GM23338 (cell line): ENCODE data around the gene MAS1L. TPM values are rescaled to one million over a fixed set of nuclear protein-coding genes. Genes with fewer than 3 reads are reported as not detected.

Experiments used
- ATAC-seq: fragments of 200-7000 bp; cut with Tn5 transposase; 3 replicates; pipeline ENCODE4 v1.9.1; 2020
- DNase-seq: peaks from one replicate; pipeline ENCODE4 v3.0.0-alpha.2; 2015; ENCODE audit warnings: low spot score
- H2AFZ ChIP-seq: fragments of 200-600 bp; sonication (generic); 2 replicates; pipeline ENCODE4 v1.8.0; 2016; ENCODE audit warnings: antibody characterized with exemption, mild to moderate bottlenecking, moderate library complexity
- H3F3A ChIP-seq: fragments of 200-600 bp; sonication (generic); replicated peaks from 2 replicates; pipeline ENCODE4 v1.8.0; 2017; ENCODE audit warnings: antibody characterized with exemption, mixed run types, low read depth
- H3K27ac ChIP-seq: fragments of 200-600 bp; sonication (generic); 2 replicates; pipeline ENCODE4 v1.6.1; 2016; ENCODE audit warnings: low read depth
- H3K27me3 ChIP-seq: fragments of 200-600 bp; sonication (generic); 2 replicates; pipeline ENCODE4 v1.8.0; 2016; ENCODE audit warnings: mild to moderate bottlenecking, mixed run types, moderate library complexity; ENCODE audit not compliant: insufficient read depth
- H3K36me3 ChIP-seq: fragments of 200-600 bp; sonication (generic); 2 replicates; pipeline ENCODE4 v1.8.0; 2016; ENCODE audit warnings: mild to moderate bottlenecking; ENCODE audit not compliant: insufficient read depth
- H3K4me1 ChIP-seq: fragments of 200-600 bp; sonication (generic); 2 replicates; pipeline ENCODE4 v1.8.0; 2016; ENCODE audit warnings: mild to moderate bottlenecking, moderate library complexity; ENCODE audit not compliant: insufficient read depth
- H3K4me2 ChIP-seq: fragments of 200-600 bp; sonication (generic); 2 replicates; pipeline ENCODE4 v1.7.1; 2017; ENCODE audit warnings: mixed run types
- H3K4me3 ChIP-seq: fragments of 200-600 bp; sonication (generic); 2 replicates; pipeline ENCODE4 v1.6.1; 2016; ENCODE audit warnings: mixed run types
- H3K79me2 ChIP-seq: fragments of 200-600 bp; sonication (generic); replicated peaks from 2 replicates; pipeline ENCODE4 v1.8.0; 2017; ENCODE audit warnings: mild to moderate bottlenecking; ENCODE audit not compliant: insufficient read depth
- H3K9me2 ChIP-seq: fragments of 200-600 bp; sonication (generic); 2 replicates; pipeline ENCODE4 v1.8.0; 2017; ENCODE audit not compliant: insufficient read depth
- H4K20me1 ChIP-seq: fragments of 200-600 bp; sonication (generic); replicated peaks from 2 replicates; pipeline ENCODE4 v1.8.0; 2017; ENCODE audit warnings: mild to moderate bottlenecking; ENCODE audit not compliant: insufficient read depth
- H3K27ac Mint-ChIP-seq: 2 replicates; pipeline ENCODE4 v1.8.0; 2020; ENCODE audit warnings: inconsistent platforms, mild to moderate bottlenecking, moderate library complexity, mixed read lengths
- H3K27me3 Mint-ChIP-seq: 3 replicates; pipeline ENCODE4 v1.8.0; 2022; ENCODE audit warnings: low read depth, mild to moderate bottlenecking, moderate library complexity, mixed read lengths, inconsistent platforms; ENCODE audit not compliant: insufficient read depth, poor library complexity
- H3K36me3 Mint-ChIP-seq: 3 replicates; pipeline ENCODE4 v1.8.0; 2021; ENCODE audit warnings: low read depth, mild to moderate bottlenecking, inconsistent platforms, moderate library complexity, mixed read lengths
- H3K4me1 Mint-ChIP-seq: 3 replicates; pipeline ENCODE4 v1.8.0; 2020; ENCODE audit warnings: mild to moderate bottlenecking, inconsistent platforms, mixed read lengths
- H3K4me3 Mint-ChIP-seq: 3 replicates; pipeline ENCODE4 v1.8.0; 2021; ENCODE audit warnings: moderate library complexity, mild to moderate bottlenecking, inconsistent platforms, mixed read lengths
- H3K9me3 Mint-ChIP-seq: 3 replicates; pipeline ENCODE4 v1.8.0; 2020; ENCODE audit warnings: moderate library complexity, mild to moderate bottlenecking, inconsistent platforms, mixed read lengths
- EZH2 ChIP-seq: fragments of 200-600 bp; sonication (generic); IDR thresholded peaks from one replicate; pipeline ENCODE4 v1.8.0; 2017; ENCODE audit warnings: antibody characterized with exemption, mild to moderate bottlenecking, low read depth; ENCODE audit not compliant: unreplicated experiment
- EZH2phosphoT487 ChIP-seq: fragments of 200-600 bp; sonication (generic); IDR thresholded peaks from one replicate; pipeline ENCODE4 v1.8.1; 2018; ENCODE audit warnings: antibody characterized with exemption; ENCODE audit not compliant: unreplicated experiment
- JUNB ChIP-seq: IDR thresholded peaks from one replicate; pipeline ENCODE4 v1.6.1; 2016; ENCODE audit warnings: antibody characterized with exemption; ENCODE audit not compliant: unreplicated experiment
- NANOG ChIP-seq: IDR thresholded peaks from 2 replicates; pipeline ENCODE4 v1.6.1; 2016; ENCODE audit warnings: antibody characterized with exemption, borderline replicate concordance
- POLR2AphosphoS5 ChIP-seq: IDR thresholded peaks from 2 replicates; pipeline ENCODE4 v1.6.1; 2016; ENCODE audit warnings: antibody characterized with exemption, low read depth
- STAT1 ChIP-seq: IDR thresholded peaks from one replicate; pipeline ENCODE4 v1.6.1; 2016; ENCODE audit warnings: antibody characterized with exemption; ENCODE audit not compliant: unreplicated experiment
- ZNF114 ChIP-seq: fragments of 250-450 bp; sonication (Bioruptor Pico); IDR thresholded peaks from 2 replicates; pipeline ENCODE4 v1.5.0; 2020; ENCODE audit warnings: mild to moderate bottlenecking, moderate library complexity
- ZNF331 ChIP-seq: fragments of 250-450 bp; sonication (Bioruptor Pico); IDR thresholded peaks from 2 replicates; pipeline ENCODE4 v1.5.0; 2020; ENCODE audit warnings: low read depth, mild to moderate bottlenecking, moderate library complexity
- polyA plus RNA-seq: library from polyadenylated mRNA; unstranded; fragments of >200 nt; fragmentation: Nextera tagmentation; extraction: Ambion mirVana; gene quantifications from 2 replicates; pipeline ENCODE4 v1.2.1, GENCODE V29; 2016
- total RNA-seq: library from RNA; depleted of rRNA; stranded (reverse); fragments of >200 nt; shearing (Covaris generic); gene quantifications from 2 replicates; pipeline ENCODE4 v1.2.3, GENCODE V29; 2014
- TF ChIP-seq, protein P1 (sequence below): IDR thresholded peaks from 2 replicates; pipeline ENCODE4 v1.6.1; 2016; ENCODE audit warnings: antibody characterized with exemption
- TF ChIP-seq, protein P2 (sequence below), 2 experiments: fragments of 200-600 bp in 1 of 2; sonication (generic) in 1 of 2; conservative IDR thresholded peaks; 2 replicates each; pipeline versions ENCODE4 v1.5.1 to v1.6.1; 2016 to 2017; ENCODE audit warnings: antibody characterized with exemption in 2 of 2, low read depth in 2 of 2, mild to moderate bottlenecking in 2 of 2, moderate library complexity in 1 of 2
- TF ChIP-seq, protein P3 (sequence below): IDR thresholded peaks from one replicate; pipeline ENCODE4 v1.6.1; 2018; ENCODE audit warnings: antibody characterized with exemption; ENCODE audit not compliant: unreplicated experiment

The MAS1L gene
- total and polyA plus RNA-seq, 2 experiments from 2014 or later = not detected

DNA sequence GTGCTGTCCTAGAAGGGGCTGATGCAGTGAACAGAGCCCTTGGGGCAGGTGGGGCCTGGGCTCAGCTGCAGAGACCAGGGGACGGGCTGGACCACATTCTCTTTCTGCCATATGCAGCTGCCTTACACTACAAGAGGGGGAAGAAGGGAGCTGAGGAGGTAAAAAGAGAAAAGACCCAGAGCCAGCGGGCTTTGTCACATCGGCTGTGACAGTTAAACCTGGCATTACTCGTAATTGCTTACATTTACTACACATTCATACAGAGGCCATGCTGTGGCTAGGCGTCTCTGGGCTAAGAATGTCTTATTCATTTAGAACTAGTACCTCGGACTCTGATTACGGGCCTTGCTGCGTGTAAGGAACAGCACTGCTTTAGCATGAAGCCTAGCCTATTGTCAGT, 12.8 kb upstream of the MAS1L start (continued):
- TF ChIP-seq, protein P1, sequence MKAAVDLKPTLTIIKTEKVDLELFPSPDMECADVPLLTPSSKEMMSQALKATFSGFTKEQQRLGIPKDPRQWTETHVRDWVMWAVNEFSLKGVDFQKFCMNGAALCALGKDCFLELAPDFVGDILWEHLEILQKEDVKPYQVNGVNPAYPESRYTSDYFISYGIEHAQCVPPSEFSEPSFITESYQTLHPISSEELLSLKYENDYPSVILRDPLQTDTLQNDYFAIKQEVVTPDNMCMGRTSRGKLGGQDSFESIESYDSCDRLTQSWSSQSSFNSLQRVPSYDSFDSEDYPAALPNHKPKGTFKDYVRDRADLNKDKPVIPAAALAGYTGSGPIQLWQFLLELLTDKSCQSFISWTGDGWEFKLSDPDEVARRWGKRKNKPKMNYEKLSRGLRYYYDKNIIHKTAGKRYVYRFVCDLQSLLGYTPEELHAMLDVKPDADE = no peak
- TF ChIP-seq ZNF331 (CRISPR knock-in tag) = no peak
- no peak for TF ChIP-seq JUNB
- TF ChIP-seq ZNF114 (CRISPR knock-in tag) = no peak
- no peak for TF ChIP-seq EZH2
- TF ChIP-seq EZH2phosphoT487 = no peak

- no peaks in the 10 kb centered on the region for H3K36me3 Mint-ChIP-seq
- H3K36me3 ChIP-seq = no peaks in the 10 kb centered on the region
- TF ChIP-seq, protein P2, sequence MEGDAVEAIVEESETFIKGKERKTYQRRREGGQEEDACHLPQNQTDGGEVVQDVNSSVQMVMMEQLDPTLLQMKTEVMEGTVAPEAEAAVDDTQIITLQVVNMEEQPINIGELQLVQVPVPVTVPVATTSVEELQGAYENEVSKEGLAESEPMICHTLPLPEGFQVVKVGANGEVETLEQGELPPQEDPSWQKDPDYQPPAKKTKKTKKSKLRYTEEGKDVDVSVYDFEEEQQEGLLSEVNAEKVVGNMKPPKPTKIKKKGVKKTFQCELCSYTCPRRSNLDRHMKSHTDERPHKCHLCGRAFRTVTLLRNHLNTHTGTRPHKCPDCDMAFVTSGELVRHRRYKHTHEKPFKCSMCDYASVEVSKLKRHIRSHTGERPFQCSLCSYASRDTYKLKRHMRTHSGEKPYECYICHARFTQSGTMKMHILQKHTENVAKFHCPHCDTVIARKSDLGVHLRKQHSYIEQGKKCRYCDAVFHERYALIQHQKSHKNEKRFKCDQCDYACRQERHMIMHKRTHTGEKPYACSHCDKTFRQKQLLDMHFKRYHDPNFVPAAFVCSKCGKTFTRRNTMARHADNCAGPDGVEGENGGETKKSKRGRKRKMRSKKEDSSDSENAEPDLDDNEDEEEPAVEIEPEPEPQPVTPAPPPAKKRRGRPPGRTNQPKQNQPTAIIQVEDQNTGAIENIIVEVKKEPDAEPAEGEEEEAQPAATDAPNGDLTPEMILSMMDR (conservative IDR thresholded peaks at IDR 0.05; ENCODE audit: low read depth in 2 of 2) = no peak
- TF ChIP-seq ZNF331 (CRISPR knock-in tag) (no peak), NANOG (no peak), JUNB (no peak), EZH2phosphoT487 (no peak), STAT1 (no peak), POLR2AphosphoS5 (no peak)
- TF ChIP-seq, protein P1 = no peak
- TF ChIP-seq, protein P3, sequence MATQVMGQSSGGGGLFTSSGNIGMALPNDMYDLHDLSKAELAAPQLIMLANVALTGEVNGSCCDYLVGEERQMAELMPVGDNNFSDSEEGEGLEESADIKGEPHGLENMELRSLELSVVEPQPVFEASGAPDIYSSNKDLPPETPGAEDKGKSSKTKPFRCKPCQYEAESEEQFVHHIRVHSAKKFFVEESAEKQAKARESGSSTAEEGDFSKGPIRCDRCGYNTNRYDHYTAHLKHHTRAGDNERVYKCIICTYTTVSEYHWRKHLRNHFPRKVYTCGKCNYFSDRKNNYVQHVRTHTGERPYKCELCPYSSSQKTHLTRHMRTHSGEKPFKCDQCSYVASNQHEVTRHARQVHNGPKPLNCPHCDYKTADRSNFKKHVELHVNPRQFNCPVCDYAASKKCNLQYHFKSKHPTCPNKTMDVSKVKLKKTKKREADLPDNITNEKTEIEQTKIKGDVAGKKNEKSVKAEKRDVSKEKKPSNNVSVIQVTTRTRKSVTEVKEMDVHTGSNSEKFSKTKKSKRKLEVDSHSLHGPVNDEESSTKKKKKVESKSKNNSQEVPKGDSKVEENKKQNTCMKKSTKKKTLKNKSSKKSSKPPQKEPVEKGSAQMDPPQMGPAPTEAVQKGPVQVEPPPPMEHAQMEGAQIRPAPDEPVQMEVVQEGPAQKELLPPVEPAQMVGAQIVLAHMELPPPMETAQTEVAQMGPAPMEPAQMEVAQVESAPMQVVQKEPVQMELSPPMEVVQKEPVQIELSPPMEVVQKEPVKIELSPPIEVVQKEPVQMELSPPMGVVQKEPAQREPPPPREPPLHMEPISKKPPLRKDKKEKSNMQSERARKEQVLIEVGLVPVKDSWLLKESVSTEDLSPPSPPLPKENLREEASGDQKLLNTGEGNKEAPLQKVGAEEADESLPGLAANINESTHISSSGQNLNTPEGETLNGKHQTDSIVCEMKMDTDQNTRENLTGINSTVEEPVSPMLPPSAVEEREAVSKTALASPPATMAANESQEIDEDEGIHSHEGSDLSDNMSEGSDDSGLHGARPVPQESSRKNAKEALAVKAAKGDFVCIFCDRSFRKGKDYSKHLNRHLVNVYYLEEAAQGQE = no peak
These were observed 11.9 kb upstream of the MAS1L start for GRCh38 chr6:29499704-29500103.

More at GRCh38 chr6:29499704-29500103, 11.9 kb upstream of the MAS1L start:
- Histone ChIP-seq H3K4me1 (no peaks in the 10 kb centered on the region), H3K27me3 (no peaks in the 10 kb centered on the region), H3K4me2 (no peak overlapping the region), H3K4me3 (no peak overlapping the region), H2AFZ (no peak overlapping the region), H3K79me2 (no peaks in the 10 kb centered on the region), H4K20me1 (no peaks in the 10 kb centered on the region; the same call in 1 of the 2 replicates), H3K27ac (no peak overlapping the region), H3F3A (no peaks in the 10 kb centered on the region), H3K9me2 (peaks cover 8% of the 10 kb centered on the region; the same call in 1 of the 2 replicates)
- Mint-ChIP-seq H3K4me1 (no peaks in the 10 kb centered on the region; the same call in 2 of the 3 replicates), H3K4me3 (no peak overlapping the region), H3K9me3 (no peaks in the 10 kb centered on the region), H3K27ac (no peak overlapping the region), H3K27me3 (peaks cover 2% of the 10 kb centered on the region)
- DNase-seq = no peak
- ATAC-seq = no peak
